ENCODE results near the gene MAN2A2.
"Not testable (repeated sequence)": the region's sequence is repeated elsewhere in the genome, so short reads cannot be mapped to it uniquely, and the experiment has no call there.

The MAN2A2 gene

GRCh38 chr15:90909449-90909848 lies 6.3 kb downstream of the MAN2A2 start:
- H3K4ac ChIP-seq (ENCODE audit: low read depth, low read length); H4K8ac ChIP-seq (ENCODE audit: low read depth, low read length); H3K27ac ChIP-seq (ENCODE audit: low read depth, low read length); H3K79me2 ChIP-seq (ENCODE audit: control insufficient read depth, insufficient read depth, low read length, poor library complexity); H2AK5ac ChIP-seq (ENCODE audit: low read length); H3K27me3 ChIP-seq (ENCODE audit: insufficient read depth, low read length); H4K12ac ChIP-seq (ENCODE audit: low read depth, low read length); H3K9me3 ChIP-seq (ENCODE audit: insufficient read depth, low read depth, low read length); H2BK5ac ChIP-seq (ENCODE audit: low read depth, low read length, poor library complexity); H2AFZ ChIP-seq (ENCODE audit: insufficient read depth, low read length, poor library complexity); H2BK12ac ChIP-seq (ENCODE audit: low read length); H3K4me1 ChIP-seq (ENCODE audit: control insufficient read depth in 1 of 2, insufficient read depth in 2 of 2, low read length in 2 of 2); H4K91ac ChIP-seq (ENCODE audit: low read depth, low read length); H3K18ac ChIP-seq (ENCODE audit: low read length); H3K23ac ChIP-seq (ENCODE audit: low read length); H3K79me1 ChIP-seq (ENCODE audit: low read length); H3K14ac ChIP-seq (ENCODE audit: low read length); H3K4me3 ChIP-seq (ENCODE audit: low read depth, low read length); H3K4me2 ChIP-seq (ENCODE audit: low read length); DNase-seq; H2BK120ac ChIP-seq (ENCODE audit: insufficient read depth, low read length, poor library complexity); H3K9ac ChIP-seq (ENCODE audit: low read length): not testable (repeated sequence)
- no CpG with 5 or more reads among the region's 11 CpGs for WGBS (ENCODE audit: extremely low coverage, insufficient coverage, insufficient read length)
- H3K36me3 ChIP-seq (ENCODE audit: control insufficient read depth in 1 of 2, insufficient read depth in 2 of 2, low read length in 2 of 2), result peaks cover 63 to 65% of the 10 kb centered on the region in 2 experiments

- WGBS (ENCODE audit: extremely low coverage, insufficient coverage, insufficient read length), result no CpG with 5 or more reads among the region's 8 CpGs
- no peaks in the 10 kb centered on the region for H3K79me1 ChIP-seq (ENCODE audit: low read length)
Measured at GRCh38 chr15:90909976-90910375, 6.9 kb downstream of the MAN2A2 start.

GRCh38 chr15:90910441-90911301 lies 7.6 kb downstream of the MAN2A2 start:
- H3K9ac ChIP-seq (ENCODE audit: low read length), result no peak overlapping the region
- whole genome bisulfite sequencing (ENCODE audit: extremely low coverage, insufficient coverage, insufficient read length), result no CpG with 5 or more reads among the region's 24 CpGs
- no peaks in the 10 kb centered on the region for H3K4me1 ChIP-seq (ENCODE audit: control insufficient read depth in 1 of 2, insufficient read depth in 2 of 2, low read length in 2 of 2)
- no peak overlapping the region for H3K18ac ChIP-seq (ENCODE audit: low read length)
- no peak overlapping the region for H2BK120ac ChIP-seq (ENCODE audit: insufficient read depth, low read length, poor library complexity)
- H3K79me2 ChIP-seq (ENCODE audit: control insufficient read depth, insufficient read depth, low read length, poor library complexity), result no peaks in the 10 kb centered on the region
- H4K12ac ChIP-seq (ENCODE audit: low read depth, low read length), result no peak overlapping the region
- no peak overlapping the region for H2AFZ ChIP-seq (ENCODE audit: insufficient read depth, low read length, poor library complexity)
- no peak overlapping the region for H3K4me2 ChIP-seq (ENCODE audit: low read length)
- no peak overlapping the region for H3K4me3 ChIP-seq (ENCODE audit: low read depth, low read length)
- no peak overlapping the region for H3K23ac ChIP-seq (ENCODE audit: low read length)
- H3K9me3 ChIP-seq (ENCODE audit: insufficient read depth, low read depth, low read length), result no peaks in the 10 kb centered on the region
- no peaks in the 10 kb centered on the region for H3K79me1 ChIP-seq (ENCODE audit: low read length)
- no peaks in the 10 kb centered on the region for H3K27me3 ChIP-seq (ENCODE audit: insufficient read depth, low read length)
- H3K36me3 ChIP-seq (ENCODE audit: control insufficient read depth in 1 of 2, insufficient read depth in 2 of 2, low read length in 2 of 2), result peaks cover 59 to 62% of the 10 kb centered on the region in 2 experiments
- H3K14ac ChIP-seq (ENCODE audit: low read length), result no peak overlapping the region
- no peak overlapping the region for H2AK5ac ChIP-seq (ENCODE audit: low read length)
- no peak overlapping the region for H3K4ac ChIP-seq (ENCODE audit: low read depth, low read length)
- H4K91ac ChIP-seq (ENCODE audit: low read depth, low read length), result no peak overlapping the region
- no peak overlapping the region for H4K8ac ChIP-seq (ENCODE audit: low read depth, low read length)
- DNase-seq, result no peak
- H3K27ac ChIP-seq (ENCODE audit: low read depth, low read length), result no peak overlapping the region
- no peak overlapping the region for H2BK5ac ChIP-seq (ENCODE audit: low read depth, low read length, poor library complexity)
- H2BK12ac ChIP-seq (ENCODE audit: low read length), result no peak overlapping the region

More at GRCh38 chr15:90909976-90910375, 6.9 kb downstream of the MAN2A2 start:
- Histone ChIP-seq H3K4me3 (ENCODE audit: low read depth, low read length) (no peak overlapping the region), H3K4me2 (ENCODE audit: low read length) (no peak overlapping the region), H2AFZ (ENCODE audit: insufficient read depth, low read length, poor library complexity) (no peak overlapping the region), H3K9me3 (ENCODE audit: insufficient read depth, low read depth, low read length) (no peaks in the 10 kb centered on the region), H3K27ac (ENCODE audit: low read depth, low read length) (no peak overlapping the region), H4K91ac (ENCODE audit: low read depth, low read length) (no peak overlapping the region), H3K23ac (ENCODE audit: low read length) (no peak overlapping the region), H3K18ac (ENCODE audit: low read length) (no peak overlapping the region), H3K14ac (ENCODE audit: low read length) (no peak overlapping the region), H3K4me1 (ENCODE audit: control insufficient read depth in 1 of 2, insufficient read depth in 2 of 2, low read length in 2 of 2) (no peaks in the 10 kb centered on the region), H3K9ac (ENCODE audit: low read length) (no peak overlapping the region), H3K4ac (ENCODE audit: low read depth, low read length) (no peak overlapping the region), H4K12ac (ENCODE audit: low read depth, low read length) (no peak overlapping the region), H2BK5ac (ENCODE audit: low read depth, low read length, poor library complexity) (no peak overlapping the region), H2BK12ac (ENCODE audit: low read length) (no peak overlapping the region), H2BK120ac (ENCODE audit: insufficient read depth, low read length, poor library complexity) (no peak overlapping the region), H4K8ac (ENCODE audit: low read depth, low read length) (no peak overlapping the region), H3K36me3 (ENCODE audit: control insufficient read depth in 1 of 2, insufficient read depth in 2 of 2, low read length in 2 of 2) (peaks cover 66 to 68% of the 10 kb centered on the region in 2 experiments), H3K27me3 (ENCODE audit: insufficient read depth, low read length) (no peaks in the 10 kb centered on the region), H2AK5ac (ENCODE audit: low read length) (no peak overlapping the region), H3K79me2 (ENCODE audit: control insufficient read depth, insufficient read depth, low read length, poor library complexity) (no peaks in the 10 kb centered on the region)
- DNase-seq, result no peak

GRCh38 chr15:90911302-90911623 lies 8.2 kb downstream of the MAN2A2 start:
- WGBS (ENCODE audit: extremely low coverage, insufficient coverage, insufficient read length), result no CpG with 5 or more reads among the region's 19 CpGs
- no peak overlapping the region for H4K8ac ChIP-seq (ENCODE audit: low read depth, low read length)
- H3K9ac ChIP-seq (ENCODE audit: low read length), result no peak overlapping the region
- no peak overlapping the region for H4K12ac ChIP-seq (ENCODE audit: low read depth, low read length)
- no peak overlapping the region for H2AFZ ChIP-seq (ENCODE audit: insufficient read depth, low read length, poor library complexity)
- no peak overlapping the region for H2BK12ac ChIP-seq (ENCODE audit: low read length)
- no peaks in the 10 kb centered on the region for H3K79me2 ChIP-seq (ENCODE audit: control insufficient read depth, insufficient read depth, low read length, poor library complexity)
- no peak overlapping the region for H3K14ac ChIP-seq (ENCODE audit: low read length)
- H2BK5ac ChIP-seq (ENCODE audit: low read depth, low read length, poor library complexity), result no peak overlapping the region
- H3K27ac ChIP-seq (ENCODE audit: low read depth, low read length), result no peak overlapping the region
- no peaks in the 10 kb centered on the region for H3K9me3 ChIP-seq (ENCODE audit: insufficient read depth, low read depth, low read length)
- H3K4ac ChIP-seq (ENCODE audit: low read depth, low read length), result no peak overlapping the region
- no peak for DNase-seq
- no peaks in the 10 kb centered on the region for H3K4me1 ChIP-seq (ENCODE audit: control insufficient read depth in 1 of 2, insufficient read depth in 2 of 2, low read length in 2 of 2)
- no peak overlapping the region for H2BK120ac ChIP-seq (ENCODE audit: insufficient read depth, low read length, poor library complexity)
- H2AK5ac ChIP-seq (ENCODE audit: low read length), result no peak overlapping the region
- no peak overlapping the region for H3K4me2 ChIP-seq (ENCODE audit: low read length)
- peak overlapping the region; percentile 14 for H3K4me3 ChIP-seq (ENCODE audit: low read depth, low read length)
- no peaks in the 10 kb centered on the region for H3K79me1 ChIP-seq (ENCODE audit: low read length)
- H4K91ac ChIP-seq (ENCODE audit: low read depth, low read length), result no peak overlapping the region
- no peak overlapping the region for H3K23ac ChIP-seq (ENCODE audit: low read length)
- H3K18ac ChIP-seq (ENCODE audit: low read length), result no peak overlapping the region
- no peaks in the 10 kb centered on the region for H3K27me3 ChIP-seq (ENCODE audit: insufficient read depth, low read length)
- peaks cover 58 to 59% of the 10 kb centered on the region in 2 experiments for H3K36me3 ChIP-seq (ENCODE audit: control insufficient read depth in 1 of 2, insufficient read depth in 2 of 2, low read length in 2 of 2)
